IPS-20b (cell line): Measurements from ENCODE around the gene XPA.
"Not testable (repeated sequence)": the region's sequence is repeated elsewhere in the genome, so short reads cannot be mapped to it uniquely, and the experiment has no call there.

ENCODE experiments used
- H3K27ac ChIP-seq: one replicate; pipeline ENCODE4 v1.5.1; 2013; ENCODE audit warnings: low read length
- H3K27me3 ChIP-seq: 2 replicates; pipeline ENCODE4 v1.6.1; 2013; ENCODE audit warnings: mild to moderate bottlenecking, low read length, inconsistent platforms; ENCODE audit not compliant: insufficient read depth
- H3K36me3 ChIP-seq: 2 replicates; pipeline ENCODE4 v1.6.1; 2013; ENCODE audit warnings: low read depth, mild to moderate bottlenecking, inconsistent platforms, low read length, moderate library complexity; ENCODE audit not compliant: insufficient read depth
- H3K4me1 ChIP-seq: 2 replicates; pipeline ENCODE4 v1.6.1; 2013; ENCODE audit warnings: mild to moderate bottlenecking, control low read depth, inconsistent platforms, low read length, moderate library complexity; ENCODE audit not compliant: insufficient read depth
- H3K4me3 ChIP-seq: 2 replicates; pipeline ENCODE4 v1.5.1; 2013; ENCODE audit warnings: mild to moderate bottlenecking, low read length, inconsistent platforms
- H3K9ac ChIP-seq: 2 replicates; pipeline ENCODE4 v1.6.1; 2013; ENCODE audit warnings: low read depth, mild to moderate bottlenecking, inconsistent platforms, low read length, moderate library complexity
- H3K9me3 ChIP-seq: 2 replicates; pipeline ENCODE4 v1.6.1; 2013; ENCODE audit warnings: mild to moderate bottlenecking, low read depth, low read length, inconsistent platforms; ENCODE audit not compliant: insufficient read depth

XPA gene

DNA sequence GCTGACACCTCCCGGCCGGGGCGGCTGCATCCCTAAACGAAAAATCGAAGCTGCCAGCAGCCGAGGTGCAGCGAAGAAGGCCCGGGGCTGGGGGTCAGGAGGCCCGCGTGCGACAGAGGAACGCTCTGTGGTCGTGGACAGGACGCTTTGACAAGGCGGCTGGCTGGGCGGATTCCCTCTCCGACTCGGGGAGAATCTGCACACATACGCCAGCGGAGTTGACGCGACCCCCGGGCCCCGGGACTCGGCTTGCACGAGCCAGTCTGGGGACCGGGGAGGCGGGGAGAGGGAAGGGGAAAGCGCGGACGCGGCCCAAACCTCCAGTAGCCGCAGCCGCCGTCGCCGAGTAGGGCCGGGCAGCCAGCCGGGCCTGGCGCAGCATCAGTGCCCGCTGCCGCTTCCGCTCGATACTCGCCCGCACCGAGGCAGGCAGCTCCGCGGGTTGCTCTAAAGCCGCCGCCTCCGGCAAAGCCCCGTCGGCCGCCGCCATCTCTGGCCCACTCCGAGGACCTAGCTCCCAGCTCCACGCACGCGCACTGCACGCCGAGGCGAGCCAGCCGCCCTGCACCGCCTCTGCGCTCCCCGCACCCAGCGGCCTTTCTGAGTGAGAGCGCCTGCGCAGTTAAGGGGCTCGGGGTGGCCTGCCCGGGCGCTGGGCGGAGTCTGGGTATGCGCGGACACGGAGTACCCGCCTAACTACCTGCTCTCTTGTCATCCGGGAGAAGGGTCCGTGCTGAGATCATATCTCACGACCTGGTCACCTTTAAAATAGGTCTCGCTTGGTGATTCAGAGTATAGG is at the start of gene XPA:
XPA (minus strand) TSS at position 538 of the 799 bp plus-strand sequence; CDS start at position 490, 48 bp downstream.
- no peaks in the 10 kb centered on the region for H3K9me3 ChIP-seq
- H3K4me3 ChIP-seq = peak within 1 kb of the TSS; percentile 71
- peaks cover 36% of the 10 kb centered on the region for H3K27me3 ChIP-seq
- H3K27ac ChIP-seq = no peak within 1 kb of the TSS
- H3K4me1 ChIP-seq = 0 out of 2 replicates have a peak, but pooled peaks cover 4% of the 10 kb centered on the region
- no peaks in the 10 kb centered on the region for H3K36me3 ChIP-seq
- peak within 1 kb of the TSS; percentile 72; the same call in 1 of the 2 replicates for H3K9ac ChIP-seq

DNA sequence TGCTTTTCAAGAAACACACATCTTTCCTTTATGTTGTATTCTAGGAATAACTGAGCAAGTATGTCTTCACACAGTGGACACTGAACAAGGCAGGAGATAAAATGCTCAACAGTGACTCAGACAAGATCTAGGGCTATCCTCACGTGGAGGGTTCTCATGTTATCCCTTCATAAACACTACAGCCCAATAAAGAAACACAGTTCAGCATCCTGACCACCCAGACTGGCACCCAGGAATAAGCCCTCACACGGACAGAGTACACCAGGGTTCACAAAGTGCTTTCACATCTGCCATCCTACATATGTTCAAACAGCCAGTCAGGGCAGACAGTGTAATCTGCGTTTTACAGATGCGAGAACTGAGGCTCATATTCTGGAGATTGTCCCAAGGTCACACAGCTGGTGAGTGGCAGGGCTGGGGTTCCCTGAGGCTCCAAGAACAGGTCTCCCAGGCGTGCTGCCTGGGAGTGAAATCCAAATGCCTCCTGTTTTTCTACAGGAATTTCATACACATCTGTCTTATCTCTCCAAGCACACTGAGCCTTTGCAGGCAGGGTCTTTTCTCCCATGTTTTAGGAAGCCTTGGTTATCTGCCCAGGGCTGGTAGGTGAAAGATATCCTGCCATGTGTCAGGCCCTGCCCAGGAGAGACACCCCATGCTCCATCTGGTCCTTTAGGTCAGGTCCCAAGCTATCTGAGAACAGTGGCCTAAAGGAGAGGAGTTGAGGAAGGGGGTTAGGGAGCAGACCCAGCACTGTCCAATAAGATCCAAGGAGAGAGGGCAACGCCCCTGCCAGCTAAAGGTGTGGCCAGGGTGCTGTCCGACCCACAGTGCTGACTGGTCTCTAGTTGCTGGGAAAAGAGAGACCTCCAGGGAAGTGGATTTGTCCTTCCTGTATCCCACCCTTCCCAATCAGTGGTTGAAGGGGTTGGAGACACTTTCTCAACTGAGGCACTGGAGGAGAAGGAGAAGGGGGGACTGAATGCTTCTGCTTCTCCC is 47.9 kb upstream of the XPA start:
- no peak overlapping the region for H3K9ac ChIP-seq
- H3K27ac ChIP-seq = no peak overlapping the region
- H3K36me3 ChIP-seq = no peaks in the 10 kb centered on the region
- peaks cover 49% of the 10 kb centered on the region for H3K27me3 ChIP-seq
- H3K4me3 ChIP-seq = no peak overlapping the region
- H3K9me3 ChIP-seq = no peaks in the 10 kb centered on the region
- peaks cover 14% of the 10 kb centered on the region for H3K4me1 ChIP-seq

DNA sequence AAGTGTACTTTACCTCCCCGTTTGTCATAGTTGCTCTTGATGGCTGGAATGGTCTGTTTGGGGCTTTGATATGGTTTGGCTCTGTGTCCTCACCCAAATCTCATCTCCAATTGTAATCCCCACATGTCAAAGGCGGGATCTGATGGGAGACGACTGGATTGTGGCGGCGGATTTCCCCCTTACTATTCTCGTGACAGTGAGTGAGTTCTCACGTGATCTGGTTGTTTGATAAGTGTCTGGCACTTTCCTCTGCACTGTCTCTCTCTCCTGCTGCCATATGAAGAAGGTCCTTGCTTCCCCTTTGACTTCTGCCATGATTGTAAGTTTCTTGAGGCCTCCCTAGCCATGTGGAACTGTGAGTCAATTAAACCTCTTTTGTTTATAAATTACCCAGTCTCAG is 46.9 kb upstream of the XPA start:
- not testable (repeated sequence) for H3K4me3 ChIP-seq, H3K36me3 ChIP-seq, H3K9ac ChIP-seq, H3K9me3 ChIP-seq, H3K27ac ChIP-seq
- peaks cover 14% of the 10 kb centered on the region for H3K4me1 ChIP-seq
- H3K27me3 ChIP-seq = peaks cover 59% of the 10 kb centered on the region

GRCh38 chr9:97742545-97742944 is 45.4 kb upstream of the XPA start:
- no peak overlapping the region for H3K9ac ChIP-seq
- H3K36me3 ChIP-seq = no peaks in the 10 kb centered on the region
- H3K4me3 ChIP-seq = no peak overlapping the region
- H3K9me3 ChIP-seq = no peaks in the 10 kb centered on the region
- peaks cover 8% of the 10 kb centered on the region for H3K4me1 ChIP-seq
- no peak overlapping the region for H3K27ac ChIP-seq
- H3K27me3 ChIP-seq = peaks cover 64% of the 10 kb centered on the region

DNA sequence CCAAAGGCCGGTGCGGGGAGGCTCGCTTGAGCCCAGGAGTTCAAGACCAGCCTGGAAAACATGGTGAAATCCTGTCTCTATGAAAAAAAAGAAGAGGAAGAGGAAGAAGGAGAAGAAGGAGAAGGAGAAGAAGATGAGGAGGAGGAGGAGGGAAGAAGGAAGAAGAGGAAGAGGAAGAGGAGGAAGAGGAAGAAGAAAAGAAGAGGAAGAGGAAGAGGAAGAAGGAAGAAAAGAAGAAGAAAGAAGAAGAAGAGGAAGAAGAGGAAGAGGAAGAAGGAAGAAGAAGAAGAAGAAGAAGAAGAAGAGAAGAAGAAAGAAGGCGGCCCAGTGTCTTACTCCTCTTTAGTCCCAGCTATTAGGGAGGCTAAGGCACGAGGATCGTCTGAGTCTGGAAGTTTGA is 44.8 kb upstream of the XPA start:
- no peaks in the 10 kb centered on the region for H3K9me3 ChIP-seq
- H3K27me3 ChIP-seq = peaks cover 64% of the 10 kb centered on the region
- H3K27ac ChIP-seq = no peak overlapping the region
- peak overlapping the region; percentile 66; the same call in 1 of the 2 replicates for H3K4me3 ChIP-seq
- no peak overlapping the region for H3K9ac ChIP-seq
- no peaks in the 10 kb centered on the region for H3K36me3 ChIP-seq
- peaks cover 4% of the 10 kb centered on the region; the same call in 1 of the 2 replicates for H3K4me1 ChIP-seq

GRCh38 chr9:97740848-97741821 is 44.0 kb upstream of the XPA start:
- H3K36me3 ChIP-seq = no peaks in the 10 kb centered on the region
- H3K9me3 ChIP-seq = no peaks in the 10 kb centered on the region
- H3K27me3 ChIP-seq = peaks cover 64% of the 10 kb centered on the region
- no peak overlapping the region for H3K27ac ChIP-seq
- H3K4me3 ChIP-seq = peak overlapping the region; percentile 66
- H3K9ac ChIP-seq = peak overlapping the region; percentile 57; the same call in 1 of the 2 replicates
- H3K4me1 ChIP-seq = peaks cover 4% of the 10 kb centered on the region; the same call in 1 of the 2 replicates

DNA sequence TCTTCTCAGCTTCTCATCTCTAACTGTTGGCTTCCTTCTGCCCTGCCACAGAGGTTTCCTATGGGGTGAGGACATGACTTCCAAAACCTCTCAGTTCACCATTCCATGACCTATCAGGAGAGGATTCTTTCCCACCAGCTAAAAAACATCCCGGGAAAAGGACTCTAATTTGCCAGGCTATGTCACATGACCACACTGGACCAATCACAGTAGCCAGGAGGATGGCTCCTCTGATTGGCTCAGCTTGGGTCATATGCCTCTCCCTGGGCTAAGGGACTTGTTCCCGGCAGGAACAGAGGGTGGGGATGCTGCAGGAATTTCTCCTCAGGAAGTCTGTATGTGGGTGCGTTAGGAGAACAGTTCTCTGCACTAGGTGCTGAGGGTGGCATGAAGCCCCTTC is 40.3 kb upstream of the XPA start:
- Histone ChIP-seq H3K4me1 (peaks cover 4% of the 10 kb centered on the region; the same call in 1 of the 2 replicates), H3K36me3 (no peaks in the 10 kb centered on the region), H3K9me3 (no peaks in the 10 kb centered on the region), H3K27ac (no peak overlapping the region), H3K4me3 (no peak overlapping the region), H3K9ac (no peak overlapping the region), H3K27me3 (peaks cover 39% of the 10 kb centered on the region)

DNA sequence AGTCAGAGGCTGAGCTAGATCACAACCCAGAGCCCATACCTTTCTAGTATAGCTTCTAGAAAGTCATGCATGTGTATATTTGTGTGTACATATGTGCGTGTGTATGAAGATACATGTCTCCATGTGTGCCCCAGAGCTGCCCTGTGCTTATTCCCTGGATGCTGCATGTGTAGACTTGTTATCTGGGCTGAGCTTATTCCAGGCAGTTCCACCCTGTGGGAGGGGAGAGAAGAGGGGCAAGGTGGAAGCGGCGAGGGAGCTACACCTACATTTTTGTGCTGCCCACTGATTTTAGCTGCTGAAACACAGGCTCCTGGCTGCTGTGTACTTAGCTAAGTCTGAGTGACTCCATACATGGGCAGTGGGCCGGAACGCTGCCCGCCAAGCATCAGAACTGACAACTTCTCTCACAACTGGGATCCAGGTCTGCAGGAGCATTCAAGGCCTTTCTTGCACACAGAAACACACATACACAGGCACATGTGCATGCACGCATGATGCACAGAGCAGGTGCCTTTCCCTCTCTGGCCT is 38.0 kb upstream of the XPA start:
- H3K36me3 ChIP-seq = no peaks in the 10 kb centered on the region
- no peak overlapping the region for H3K4me3 ChIP-seq
- no peaks in the 10 kb centered on the region for H3K4me1 ChIP-seq
- H3K9me3 ChIP-seq = no peaks in the 10 kb centered on the region
- H3K27me3 ChIP-seq = peaks cover 16% of the 10 kb centered on the region
- H3K27ac ChIP-seq = no peak overlapping the region
- no peak overlapping the region for H3K9ac ChIP-seq

DNA sequence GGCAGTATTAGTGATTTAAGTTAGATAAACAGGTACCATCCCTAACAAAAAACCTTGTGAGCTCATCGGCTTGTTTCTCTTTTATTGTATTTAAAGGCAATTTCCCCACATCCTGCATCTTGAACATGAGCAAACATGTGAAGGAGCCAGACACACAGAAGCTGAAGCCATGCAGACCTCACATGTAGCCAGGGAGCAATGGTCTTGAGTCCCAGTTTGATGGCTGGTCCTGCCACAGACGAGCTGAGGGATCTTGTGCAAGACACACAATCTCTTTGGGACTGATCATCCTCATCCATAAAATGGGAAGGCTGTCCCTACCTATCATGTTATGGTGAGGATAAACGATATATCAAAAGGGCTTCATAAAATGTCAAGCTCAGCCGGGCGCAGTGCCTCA is 29.6 kb upstream of the XPA start:
- Histone ChIP-seq H3K36me3 (no peaks in the 10 kb centered on the region), H3K4me3 (no peak overlapping the region), H3K27ac (no peak overlapping the region), H3K27me3 (peaks cover 5% of the 10 kb centered on the region; the same call in 1 of the 2 replicates), H3K9ac (no peak overlapping the region), H3K9me3 (no peaks in the 10 kb centered on the region), H3K4me1 (no peaks in the 10 kb centered on the region)

- no peaks in the 10 kb centered on the region for H3K36me3 ChIP-seq
- H3K9me3 ChIP-seq = no peaks in the 10 kb centered on the region
- H3K27me3 ChIP-seq = peaks cover 5% of the 10 kb centered on the region; the same call in 1 of the 2 replicates
- H3K4me3 ChIP-seq = no peak overlapping the region
- no peaks in the 10 kb centered on the region for H3K4me1 ChIP-seq
- H3K27ac ChIP-seq = no peak overlapping the region
- H3K9ac ChIP-seq = no peak overlapping the region
These were observed 26.7 kb upstream of the XPA start for GRCh38 chr9:97723819-97724218.
